ENCODE data around the gene PARD6A.
A peak's percentile ranks its signal among the peaks of the same experiment; 100 is the strongest.

PARD6A gene

GRCh38 chr16:67641779-67642708 lies 18.7 kb upstream of the PARD6A start:
- no peaks in the 10 kb centered on the region for H3K4me1 Mint-ChIP-seq
- TF ChIP-seq, protein P1, sequence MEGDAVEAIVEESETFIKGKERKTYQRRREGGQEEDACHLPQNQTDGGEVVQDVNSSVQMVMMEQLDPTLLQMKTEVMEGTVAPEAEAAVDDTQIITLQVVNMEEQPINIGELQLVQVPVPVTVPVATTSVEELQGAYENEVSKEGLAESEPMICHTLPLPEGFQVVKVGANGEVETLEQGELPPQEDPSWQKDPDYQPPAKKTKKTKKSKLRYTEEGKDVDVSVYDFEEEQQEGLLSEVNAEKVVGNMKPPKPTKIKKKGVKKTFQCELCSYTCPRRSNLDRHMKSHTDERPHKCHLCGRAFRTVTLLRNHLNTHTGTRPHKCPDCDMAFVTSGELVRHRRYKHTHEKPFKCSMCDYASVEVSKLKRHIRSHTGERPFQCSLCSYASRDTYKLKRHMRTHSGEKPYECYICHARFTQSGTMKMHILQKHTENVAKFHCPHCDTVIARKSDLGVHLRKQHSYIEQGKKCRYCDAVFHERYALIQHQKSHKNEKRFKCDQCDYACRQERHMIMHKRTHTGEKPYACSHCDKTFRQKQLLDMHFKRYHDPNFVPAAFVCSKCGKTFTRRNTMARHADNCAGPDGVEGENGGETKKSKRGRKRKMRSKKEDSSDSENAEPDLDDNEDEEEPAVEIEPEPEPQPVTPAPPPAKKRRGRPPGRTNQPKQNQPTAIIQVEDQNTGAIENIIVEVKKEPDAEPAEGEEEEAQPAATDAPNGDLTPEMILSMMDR (IDR thresholded peaks at IDR 0.05; ENCODE audit: unreplicated experiment in 3 of 3) = no peak
- peaks cover 23% of the 10 kb centered on the region for H3K36me3 Mint-ChIP-seq (ENCODE audit: low read depth)
- H3K9me3 Mint-ChIP-seq = no peaks in the 10 kb centered on the region
- H3K4me3 Mint-ChIP-seq = no peak overlapping the region
- peaks cover 29% of the 10 kb centered on the region for H3K27me3 Mint-ChIP-seq (ENCODE audit: low read depth)
- no peak overlapping the region for H3K27ac Mint-ChIP-seq

DNA sequence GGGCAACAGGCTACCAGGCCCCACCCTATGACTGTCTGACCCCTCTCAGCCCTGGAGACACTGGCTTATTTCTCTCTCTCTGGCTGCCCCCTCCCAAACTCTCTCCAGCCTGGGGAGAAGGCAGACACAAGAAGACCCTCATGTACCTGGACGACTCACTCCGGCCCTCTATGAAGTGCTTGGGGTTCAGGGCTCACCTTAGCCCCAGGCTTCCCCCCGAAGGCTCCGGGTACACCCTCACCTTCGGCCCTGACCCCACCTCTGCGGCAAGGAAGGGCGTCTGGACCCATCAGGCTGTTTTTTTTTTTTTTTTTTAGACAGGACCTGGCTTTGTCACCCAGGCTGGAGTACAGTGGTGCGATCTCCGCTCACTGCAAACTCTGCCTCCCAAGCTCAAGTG lies 16.7 kb upstream of the PARD6A start:
- H3K27ac Mint-ChIP-seq = no peak overlapping the region
- H3K9me3 Mint-ChIP-seq = no peaks in the 10 kb centered on the region
- TF ChIP-seq, protein P1 (IDR thresholded peaks at IDR 0.05; ENCODE audit: unreplicated experiment in 3 of 3) = no peak
- no peak overlapping the region for H3K4me3 Mint-ChIP-seq
- H3K4me1 Mint-ChIP-seq = no peaks in the 10 kb centered on the region
- peaks cover 34% of the 10 kb centered on the region for H3K27me3 Mint-ChIP-seq (ENCODE audit: low read depth)
- H3K36me3 Mint-ChIP-seq (ENCODE audit: low read depth) = peaks cover 10% of the 10 kb centered on the region

DNA sequence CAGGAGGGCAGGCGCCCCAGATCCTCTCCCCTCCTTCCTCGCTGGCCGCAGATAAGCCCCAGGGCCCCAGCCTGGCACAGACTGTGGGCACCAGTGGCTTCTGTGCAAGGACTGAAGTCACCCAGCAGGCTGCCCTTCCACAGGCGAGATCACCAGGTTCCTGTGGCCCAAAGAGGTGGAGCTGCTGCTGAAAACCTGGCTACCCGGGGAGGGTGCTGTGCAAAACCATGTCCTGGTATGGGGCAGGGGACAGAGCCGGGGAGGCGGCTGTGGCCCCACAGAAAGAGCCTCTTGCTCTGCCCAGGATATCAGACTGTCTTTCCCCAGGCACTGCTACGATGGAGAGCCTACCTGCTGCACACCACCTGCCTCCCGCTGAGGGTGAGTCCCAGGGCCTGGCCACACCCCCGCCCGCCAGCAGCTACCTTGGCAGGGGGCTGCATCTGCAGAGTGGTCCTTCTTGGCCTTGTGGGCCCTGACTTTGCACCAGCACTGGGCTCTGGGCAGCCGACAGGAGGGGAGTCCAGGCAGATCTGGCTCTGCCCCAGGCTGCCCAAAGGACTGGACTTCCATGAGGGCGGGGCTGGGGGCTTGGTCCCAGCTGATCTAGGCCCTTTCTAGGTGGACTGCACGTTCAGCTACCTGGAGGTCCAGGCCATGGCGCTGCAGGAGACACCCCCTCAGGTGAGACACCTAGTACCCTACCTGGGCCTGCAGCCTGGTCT lies 15.2 kb upstream of the PARD6A start:
- peaks cover 44% of the 10 kb centered on the region for H3K27me3 Mint-ChIP-seq (ENCODE audit: low read depth)
- H3K4me3 Mint-ChIP-seq = peak overlapping the region in 1 of 3 experiments; percentile 40
- H3K36me3 Mint-ChIP-seq (ENCODE audit: low read depth) = no peaks in the 10 kb centered on the region
- TF ChIP-seq, protein P1 (IDR thresholded peaks at IDR 0.05; ENCODE audit: unreplicated experiment in 3 of 3) = no peak
- H3K9me3 Mint-ChIP-seq = no peaks in the 10 kb centered on the region
- no peaks in the 10 kb centered on the region for H3K4me1 Mint-ChIP-seq
- no peak overlapping the region for H3K27ac Mint-ChIP-seq

DNA sequence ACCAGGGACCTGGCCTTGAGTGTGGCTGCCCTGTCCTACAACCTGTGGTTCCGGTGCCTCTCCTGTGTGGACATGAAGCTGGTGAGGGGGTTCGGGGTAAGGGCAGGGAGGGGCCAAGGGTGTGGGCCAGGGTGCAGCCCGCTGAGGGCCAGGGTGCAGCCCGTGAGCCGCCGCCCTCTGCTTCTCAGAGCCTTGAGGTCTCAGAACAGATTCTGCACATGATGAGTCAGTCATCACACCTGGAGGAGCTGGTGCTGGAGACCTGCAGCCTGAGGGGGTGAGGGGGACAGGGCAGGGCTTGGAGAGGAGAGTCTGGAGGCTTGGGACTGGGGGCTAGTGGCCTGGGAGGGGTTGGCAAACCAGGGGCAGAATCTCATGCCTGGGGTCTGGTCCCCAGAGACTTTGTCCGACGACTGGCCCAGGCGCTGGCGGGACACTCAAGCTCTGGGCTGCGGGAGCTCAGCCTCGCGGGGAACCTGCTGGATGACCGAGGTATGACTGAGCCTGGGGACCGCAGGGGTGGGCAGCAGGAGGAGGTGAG lies 13.6 kb upstream of the PARD6A start:
- TF ChIP-seq, protein P1 (IDR thresholded peaks at IDR 0.05; ENCODE audit: unreplicated experiment in 3 of 3) = no peak
- Mint-ChIP-seq H3K27me3 (ENCODE audit: low read depth) (peaks cover 60% of the 10 kb centered on the region), H3K4me3 (no peak overlapping the region), H3K36me3 (ENCODE audit: low read depth) (no peaks in the 10 kb centered on the region), H3K4me1 (no peaks in the 10 kb centered on the region), H3K27ac (no peak overlapping the region), H3K9me3 (no peaks in the 10 kb centered on the region)

DNA sequence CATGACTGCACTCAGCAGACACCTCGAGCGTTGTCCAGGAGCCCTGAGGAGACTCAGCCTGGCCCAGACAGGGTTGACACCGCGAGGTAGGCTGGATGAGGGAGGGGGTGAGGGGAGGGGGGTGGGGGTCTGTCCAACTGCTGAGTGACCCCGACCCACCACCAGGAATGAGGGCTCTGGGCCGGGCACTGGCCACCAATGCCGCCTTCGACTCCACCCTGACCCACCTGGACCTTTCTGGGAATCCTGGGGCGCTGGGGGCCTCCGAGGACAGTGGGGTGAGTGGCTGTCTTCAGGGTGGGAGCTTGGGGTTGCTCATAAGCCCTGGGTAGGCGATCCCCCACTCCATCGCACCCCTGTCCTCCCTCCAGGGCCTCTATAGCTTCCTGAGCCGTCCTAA lies 13.1 kb upstream of the PARD6A start:
- TF ChIP-seq, protein P1 (IDR thresholded peaks at IDR 0.05; ENCODE audit: unreplicated experiment in 3 of 3) = no peak
- Mint-ChIP-seq H3K27ac (no peak overlapping the region), H3K36me3 (ENCODE audit: low read depth) (no peaks in the 10 kb centered on the region), H3K4me1 (no peaks in the 10 kb centered on the region), H3K4me3 (no peak overlapping the region), H3K27me3 (ENCODE audit: low read depth) (peaks cover 63% of the 10 kb centered on the region), H3K9me3 (no peaks in the 10 kb centered on the region)

Data from nephron (organoid).